HG03135 (cell line): ENCODE measurements around the gene NR4A3.

ENCODE experiments used
- ATAC-seq: cut with Tn5 transposase; IDR thresholded peaks from one replicate; pipeline ENCODE4 v1.9.1; 2021; ENCODE audit warnings: mild to moderate bottlenecking, moderate library complexity; ENCODE audit not compliant: unreplicated experiment

NR4A3 gene

GRCh38 chr9:99873531-99873930, 51.8 kb downstream of the NR4A3 start:
- no peak for ATAC-seq

GRCh38 chr9:99873943-99874584, 52.4 kb downstream of the NR4A3 start:
- ATAC-seq, result no peak

- ATAC-seq, result no peak
Measured at GRCh38 chr9:99876190-99876589, 54.5 kb downstream of the NR4A3 start.

GRCh38 chr9:99878651-99879050, 57.0 kb downstream of the NR4A3 start:
- no peak for ATAC-seq

- ATAC-seq, result no peak
Measured at GRCh38 chr9:99881769-99882168, 60.1 kb downstream of the NR4A3 start.

GRCh38 chr9:99885747-99886146, 64.1 kb downstream of the NR4A3 start:
- no peak for ATAC-seq

GRCh38 chr9:99889120-99889519, 67.4 kb downstream of the NR4A3 start:
- ATAC-seq, result no peak

- ATAC-seq, result no peak
Measured at GRCh38 chr9:99894826-99895225, 73.1 kb downstream of the NR4A3 start.

- ATAC-seq, result no peak
Measured at GRCh38 chr9:99895510-99895909, 73.8 kb downstream of the NR4A3 start.

- ATAC-seq, result no peak
Measured at GRCh38 chr9:99896119-99896518, 74.4 kb downstream of the NR4A3 start.

- no peak for ATAC-seq
Measured at GRCh38 chr9:99903393-99903792, 81.7 kb downstream of the NR4A3 start.

- ATAC-seq, result no peak
Measured at GRCh38 chr9:99905833-99906402, 84.2 kb downstream of the NR4A3 start.

GRCh38 chr9:99906403-99907207, 84.9 kb downstream of the NR4A3 start, which contains the start of gene STX17:
STX17 (plus strand) TSS chr9:99906654; CDS start chr9:99915240, 8,586 bp downstream.
- peak; percentile 85 for ATAC-seq

GRCh38 chr9:99907208-99907532, 85.5 kb downstream of the NR4A3 start:
- ATAC-seq, result no peak

GRCh38 chr9:99911600-99911999, 89.9 kb downstream of the NR4A3 start:
- ATAC-seq, result no peak
